HG02884 (cell line): ENCODE measurements around the gene MGAT5B.
"Not testable (repeated sequence)": the region's sequence is repeated elsewhere in the genome, so short reads cannot be mapped to it uniquely, and the experiment has no call there.

Source experiments
- ATAC-seq: cut with Tn5 transposase; IDR thresholded peaks from one replicate; pipeline ENCODE4 v1.9.1; 2021; ENCODE audit warnings: mild to moderate bottlenecking, moderate library complexity; ENCODE audit not compliant: unreplicated experiment

The MGAT5B gene

GRCh38 chr17:76968707-76969597, 100.7 kb downstream of the MGAT5B start:
- no peak for ATAC-seq

- no peak for ATAC-seq
These were observed 101.5 kb downstream of the MGAT5B start for GRCh38 chr17:76969598-76970172.

GRCh38 chr17:76970228-76970627, 102.0 kb downstream of the MGAT5B start:
- not testable (repeated sequence) for ATAC-seq

GRCh38 chr17:76972046-76972641, 103.9 kb downstream of the MGAT5B start:
- ATAC-seq: no peak

- no peak for ATAC-seq
These were observed 104.8 kb downstream of the MGAT5B start for GRCh38 chr17:76973040-76973439.

GRCh38 chr17:76974721-76975120, 106.5 kb downstream of the MGAT5B start:
- ATAC-seq: no peak

GRCh38 chr17:76978050-76978449, 109.8 kb downstream of the MGAT5B start:
- not testable (repeated sequence) for ATAC-seq

- no peak for ATAC-seq
These were observed 113.5 kb downstream of the MGAT5B start for GRCh38 chr17:76981545-76982295.

GRCh38 chr17:76982408-76983074, 114.3 kb downstream of the MGAT5B start:
- ATAC-seq: no peak

GRCh38 chr17:76983075-76983775, 115.0 kb downstream of the MGAT5B start:
- no peak for ATAC-seq

- no peak for ATAC-seq
These were observed 118.2 kb downstream of the MGAT5B start for GRCh38 chr17:76986365-76986764.

- no peak for ATAC-seq
These were observed 119.4 kb downstream of the MGAT5B start for GRCh38 chr17:76987486-76988093.

GRCh38 chr17:76988796-76989195, 120.6 kb downstream of the MGAT5B start:
- ATAC-seq: no peak

GRCh38 chr17:76989519-76989918, 121.3 kb downstream of the MGAT5B start:
- ATAC-seq: no peak

GRCh38 chr17:76992891-76993290, 124.7 kb downstream of the MGAT5B start:
- no peak for ATAC-seq

- ATAC-seq: no peak
These were observed 125.4 kb downstream of the MGAT5B start for GRCh38 chr17:76993651-76994050.

GRCh38 chr17:76994237-76994637, 126.0 kb downstream of the MGAT5B start:
- no peak for ATAC-seq

GRCh38 chr17:76995387-76996105, 127.3 kb downstream of the MGAT5B start:
- ATAC-seq: no peak
